GM10266 (cell line): ENCODE results near the gene PEX7.

Experiments used
- DNase-seq: peaks from one replicate; pipeline ENCODE4 v3.0.0; 2012; ENCODE audit errors: extremely low spot score
- TF ChIP-seq, protein P1 (sequence below): IDR thresholded peaks from 2 replicates; pipeline ENCODE4 v1.5.1; 2012; ENCODE audit warnings: mild to moderate bottlenecking, low read depth; ENCODE audit not compliant: control insufficient read depth, insufficient read depth; ENCODE audit errors: missing control alignments

PEX7 gene

DNA sequence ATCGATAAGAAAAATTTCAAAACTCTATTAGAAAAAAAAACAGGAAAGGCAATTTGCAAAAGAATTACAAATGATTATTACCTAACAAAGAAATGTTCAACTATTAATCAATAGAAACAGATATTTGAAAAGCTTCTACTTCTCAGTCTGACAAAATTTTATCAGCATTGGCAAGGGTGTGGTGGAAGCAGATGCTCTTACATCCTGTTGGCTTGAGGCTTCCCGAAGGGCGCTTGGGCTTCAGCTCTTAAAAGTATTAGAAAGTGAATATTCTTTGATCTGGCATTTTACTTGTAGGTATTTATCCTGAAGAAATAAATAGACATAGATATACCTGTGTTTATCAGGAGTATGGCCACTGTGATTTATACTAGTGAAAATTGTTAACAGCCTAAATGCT, 138.4 kb downstream of the PEX7 start:
- TF ChIP-seq, protein P1, sequence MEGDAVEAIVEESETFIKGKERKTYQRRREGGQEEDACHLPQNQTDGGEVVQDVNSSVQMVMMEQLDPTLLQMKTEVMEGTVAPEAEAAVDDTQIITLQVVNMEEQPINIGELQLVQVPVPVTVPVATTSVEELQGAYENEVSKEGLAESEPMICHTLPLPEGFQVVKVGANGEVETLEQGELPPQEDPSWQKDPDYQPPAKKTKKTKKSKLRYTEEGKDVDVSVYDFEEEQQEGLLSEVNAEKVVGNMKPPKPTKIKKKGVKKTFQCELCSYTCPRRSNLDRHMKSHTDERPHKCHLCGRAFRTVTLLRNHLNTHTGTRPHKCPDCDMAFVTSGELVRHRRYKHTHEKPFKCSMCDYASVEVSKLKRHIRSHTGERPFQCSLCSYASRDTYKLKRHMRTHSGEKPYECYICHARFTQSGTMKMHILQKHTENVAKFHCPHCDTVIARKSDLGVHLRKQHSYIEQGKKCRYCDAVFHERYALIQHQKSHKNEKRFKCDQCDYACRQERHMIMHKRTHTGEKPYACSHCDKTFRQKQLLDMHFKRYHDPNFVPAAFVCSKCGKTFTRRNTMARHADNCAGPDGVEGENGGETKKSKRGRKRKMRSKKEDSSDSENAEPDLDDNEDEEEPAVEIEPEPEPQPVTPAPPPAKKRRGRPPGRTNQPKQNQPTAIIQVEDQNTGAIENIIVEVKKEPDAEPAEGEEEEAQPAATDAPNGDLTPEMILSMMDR = no peak
- DNase-seq = no peak

DNA sequence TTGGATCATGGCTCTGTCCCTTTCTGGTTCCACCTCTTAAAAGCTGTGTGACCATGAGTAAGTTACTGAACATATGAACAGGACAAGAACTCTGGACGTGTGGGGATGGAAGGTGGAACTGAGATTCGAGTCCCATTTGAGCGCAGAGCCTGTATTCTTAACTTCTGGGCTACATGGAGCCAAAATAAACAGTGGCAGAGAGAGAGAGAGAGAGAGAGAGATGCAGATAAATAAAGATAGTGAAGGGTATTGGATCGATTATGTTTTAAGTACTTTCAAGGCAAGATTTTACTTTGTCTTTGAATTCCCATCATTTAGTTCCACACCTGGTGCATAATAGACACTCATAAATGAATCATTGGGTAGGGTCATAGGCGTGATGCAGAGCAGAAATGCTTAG, 139.5 kb downstream of the PEX7 start:
- TF ChIP-seq, protein P1 = no peak

DNA sequence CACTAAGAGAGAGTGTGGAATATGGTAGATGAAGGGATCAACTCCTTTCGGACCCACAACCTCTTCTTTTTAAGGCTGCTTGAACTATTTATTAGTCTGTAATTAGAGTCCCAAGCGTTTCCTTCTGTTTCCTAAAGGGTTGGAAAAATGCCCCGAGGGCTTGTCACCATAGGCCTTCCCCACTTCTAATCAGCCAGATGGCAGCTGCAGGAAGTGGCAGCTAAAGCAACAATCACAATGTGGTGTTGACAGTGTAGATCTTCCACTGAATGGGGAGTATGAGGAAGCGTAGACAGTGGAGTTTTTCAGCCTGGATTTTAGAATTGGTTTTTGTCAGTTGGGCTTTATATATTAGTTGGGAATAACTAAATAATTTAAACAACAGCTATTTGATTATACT, 140.3 kb downstream of the PEX7 start:
- no peak for DNase-seq
- TF ChIP-seq, protein P1 = no peak

More for the DNA sequence above, 139.5 kb downstream of the PEX7 start:
- no peak for DNase-seq

DNA sequence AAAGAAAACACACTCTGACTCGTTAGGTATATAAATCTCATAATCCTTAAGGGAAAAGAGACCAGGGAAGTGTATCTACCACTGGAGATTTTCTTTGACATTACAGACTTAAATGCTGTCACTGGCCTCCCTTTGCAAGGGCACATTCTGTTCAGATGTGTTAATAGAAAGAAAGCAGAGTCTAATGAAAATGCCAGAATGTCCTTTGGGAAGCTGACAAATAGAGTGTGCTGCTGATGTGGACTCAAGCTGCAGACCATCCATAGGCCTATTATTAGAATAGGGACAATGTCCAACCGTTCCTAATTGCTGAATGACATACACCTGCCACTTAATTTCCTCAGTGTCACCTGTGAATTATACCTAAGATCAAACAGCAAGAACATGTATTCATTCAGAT, 140.9 kb downstream of the PEX7 start:
- DNase-seq = no peak
- TF ChIP-seq, protein P1 = no peak
